Measurements from ENCODE around the gene ANKS4B.

- TF ChIP-seq CTCF (IDR thresholded peaks at IDR 0.05) (no peak), POLR2A (IDR thresholded peaks at IDR 0.05) (no peak)
Measured at GRCh38 chr16:21281698-21282389, 48.3 kb downstream of the ANKS4B start.

Measured in body of pancreas (tissue), 4 donors.